A549 (cell line): ENCODE results near the gene NOS1AP.

Source experiments
- CHD2 ChIP-seq: fragments of 150-350 bp; IDR thresholded peaks from 2 replicates; pipeline ENCODE4 v1.6.1; 2014; ENCODE audit warnings: low read length; ENCODE audit not compliant: partially characterized antibody
- HOXB13 ChIP-seq: fragments of 250-450 bp; sonication (Bioruptor Pico); IDR thresholded peaks from 2 replicates; pipeline ENCODE4 v1.5.0; 2020; ENCODE audit warnings: low read depth, mild to moderate bottlenecking, moderate library complexity
- JUN ChIP-seq, 2 experiments: fragments of >200 bp; sonication (Bioruptor Twin); formaldehyde crosslinking; IDR thresholded peaks; 2 replicates in 1 of 2; 3 replicates in 1 of 2; pipeline ENCODE4 v1.6.1; 2016 to 2017
- MAX ChIP-seq: IDR thresholded peaks from 2 replicates; pipeline ENCODE4 v1.6.1; 2012
- POLR2A ChIP-seq: IDR thresholded peaks from 2 replicates; pipeline ENCODE4 v1.6.1; 2012; ENCODE audit warnings: mild to moderate bottlenecking, low read length
- RAD21 ChIP-seq, 2 experiments: fragments of >200 bp in 1 of 2; sonication (Bioruptor Twin) in 1 of 2; formaldehyde crosslinking in 1 of 2; IDR thresholded peaks in 1 of 2; conservative IDR thresholded peaks in 1 of 2; 2 replicates in 1 of 2; 3 replicates in 1 of 2; pipeline ENCODE4 v1.6.1; 2012 to 2018; ENCODE audit warnings: inconsistent platforms in 1 of 2
- REST ChIP-seq: fragments of 200-600 bp; sonication (generic); IDR thresholded peaks from 2 replicates; pipeline ENCODE4 v1.6.1; 2016; ENCODE audit warnings: antibody characterized with exemption, mild to moderate bottlenecking, moderate library complexity
- ZC3H11A ChIP-seq: fragments of 450-650 bp; IDR thresholded peaks from 2 replicates; pipeline ENCODE4 v1.6.1; 2014; ENCODE audit warnings: antibody characterized with exemption, mild to moderate bottlenecking
- TF ChIP-seq, protein P1 (sequence below): fragments of >200 bp; sonication (Bioruptor Twin); formaldehyde crosslinking; IDR thresholded peaks from 3 replicates; pipeline ENCODE4 v1.5.1; 2016
- TF ChIP-seq, protein P2 (sequence below): fragments of 250-450 bp; sonication (Bioruptor Pico); IDR thresholded peaks from 2 replicates; pipeline ENCODE4 v1.5.0; 2020; ENCODE audit warnings: low read depth, mild to moderate bottlenecking, moderate library complexity
- TF ChIP-seq, protein P3 (sequence below): fragments of 150-350 bp; IDR thresholded peaks from 2 replicates; pipeline ENCODE4 v1.6.1; 2014; ENCODE audit warnings: low read depth, mild to moderate bottlenecking, low read length

DNA sequence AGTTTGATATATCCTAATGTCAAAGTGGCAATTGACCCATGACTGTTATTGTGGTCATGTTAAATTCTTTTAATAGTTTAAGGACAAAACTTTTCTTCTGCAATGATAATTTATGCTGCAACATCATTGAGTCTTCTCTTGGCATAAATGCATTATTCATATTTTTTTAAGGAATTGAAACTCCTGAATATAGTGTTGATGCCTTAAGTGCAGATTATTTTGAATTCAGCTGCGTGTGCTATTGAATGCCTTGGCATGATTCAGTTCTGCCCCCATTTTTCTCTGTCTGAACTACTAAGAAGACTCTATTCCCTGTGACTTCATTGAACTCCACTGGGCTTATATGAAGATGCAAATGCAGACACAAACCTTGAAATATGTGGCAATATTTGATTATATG lies 22.6 kb upstream of the NOS1AP start:
- TF ChIP-seq, protein P1, sequence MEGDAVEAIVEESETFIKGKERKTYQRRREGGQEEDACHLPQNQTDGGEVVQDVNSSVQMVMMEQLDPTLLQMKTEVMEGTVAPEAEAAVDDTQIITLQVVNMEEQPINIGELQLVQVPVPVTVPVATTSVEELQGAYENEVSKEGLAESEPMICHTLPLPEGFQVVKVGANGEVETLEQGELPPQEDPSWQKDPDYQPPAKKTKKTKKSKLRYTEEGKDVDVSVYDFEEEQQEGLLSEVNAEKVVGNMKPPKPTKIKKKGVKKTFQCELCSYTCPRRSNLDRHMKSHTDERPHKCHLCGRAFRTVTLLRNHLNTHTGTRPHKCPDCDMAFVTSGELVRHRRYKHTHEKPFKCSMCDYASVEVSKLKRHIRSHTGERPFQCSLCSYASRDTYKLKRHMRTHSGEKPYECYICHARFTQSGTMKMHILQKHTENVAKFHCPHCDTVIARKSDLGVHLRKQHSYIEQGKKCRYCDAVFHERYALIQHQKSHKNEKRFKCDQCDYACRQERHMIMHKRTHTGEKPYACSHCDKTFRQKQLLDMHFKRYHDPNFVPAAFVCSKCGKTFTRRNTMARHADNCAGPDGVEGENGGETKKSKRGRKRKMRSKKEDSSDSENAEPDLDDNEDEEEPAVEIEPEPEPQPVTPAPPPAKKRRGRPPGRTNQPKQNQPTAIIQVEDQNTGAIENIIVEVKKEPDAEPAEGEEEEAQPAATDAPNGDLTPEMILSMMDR, result no peak
- TF ChIP-seq JUN (IDR thresholded peaks at IDR 0.05) (no peak), ZC3H11A (no peak), RAD21 (conservative IDR thresholded peaks at IDR 0.05 in 1 of 2, IDR thresholded peaks at IDR 0.05 in 1 of 2) (no peak), REST (no peak), MAX (no peak), CHD2 (no peak), HOXB13 (no peak), POLR2A (no peak)
- TF ChIP-seq, protein P2, sequence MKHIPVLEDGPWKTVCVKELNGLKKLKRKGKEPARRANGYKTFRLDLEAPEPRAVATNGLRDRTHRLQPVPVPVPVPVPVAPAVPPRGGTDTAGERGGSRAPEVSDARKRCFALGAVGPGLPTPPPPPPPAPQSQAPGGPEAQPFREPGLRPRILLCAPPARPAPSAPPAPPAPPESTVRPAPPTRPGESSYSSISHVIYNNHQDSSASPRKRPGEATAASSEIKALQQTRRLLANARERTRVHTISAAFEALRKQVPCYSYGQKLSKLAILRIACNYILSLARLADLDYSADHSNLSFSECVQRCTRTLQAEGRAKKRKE (CRISPR knock-in tag), result no peak
- TF ChIP-seq, protein P3, sequence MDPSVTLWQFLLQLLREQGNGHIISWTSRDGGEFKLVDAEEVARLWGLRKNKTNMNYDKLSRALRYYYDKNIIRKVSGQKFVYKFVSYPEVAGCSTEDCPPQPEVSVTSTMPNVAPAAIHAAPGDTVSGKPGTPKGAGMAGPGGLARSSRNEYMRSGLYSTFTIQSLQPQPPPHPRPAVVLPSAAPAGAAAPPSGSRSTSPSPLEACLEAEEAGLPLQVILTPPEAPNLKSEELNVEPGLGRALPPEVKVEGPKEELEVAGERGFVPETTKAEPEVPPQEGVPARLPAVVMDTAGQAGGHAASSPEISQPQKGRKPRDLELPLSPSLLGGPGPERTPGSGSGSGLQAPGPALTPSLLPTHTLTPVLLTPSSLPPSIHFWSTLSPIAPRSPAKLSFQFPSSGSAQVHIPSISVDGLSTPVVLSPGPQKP, result no peak
